HepG2 (cell line): ENCODE measurements around the gene CTNNA1. TPM values are rescaled to one million over a fixed set of nuclear protein-coding genes. Genes with fewer than 3 reads are reported as not detected.

ENCODE experiments used
- HNF4A ChIP-seq: sonication (generic); formaldehyde crosslinking; IDR thresholded peaks from 2 replicates; pipeline ENCODE4 v1.4.0; 2020; ENCODE audit warnings: missing genetic modification reagents
- SATB2 ChIP-seq: sonication (generic); formaldehyde crosslinking; IDR thresholded peaks from 2 replicates; pipeline ENCODE4 v1.5.0; 2020; ENCODE audit warnings: missing genetic modification reagents
- ZNF143 ChIP-seq: sonication (generic); formaldehyde crosslinking; IDR thresholded peaks from 2 replicates; pipeline ENCODE4 v1.4.0; 2020; ENCODE audit warnings: missing genetic modification reagents
- ZNF407 ChIP-seq: sonication (generic); formaldehyde crosslinking; IDR thresholded peaks from one replicate; pipeline ENCODE4 v1.5.1; 2020; ENCODE audit warnings: mild to moderate bottlenecking, missing genetic modification reagents; ENCODE audit errors: not compliant biosample characterization
- ZNF792 ChIP-seq: IDR thresholded peaks from 2 replicates; pipeline ENCODE4 v1.6.1; 2016
- polyA plus RNA-seq, 8 experiments: library from polyadenylated mRNA; depleted of rRNA in 3 of 8; stranded (reverse) in 7 of 8; unstranded in 1 of 8; fragments of >200 nt; fragmentation: Illumina TruSeq in 4 of 8; extraction: Trizol in 4 of 8; gene quantifications; 2 replicates each; pipeline versions ENCODE4 v1.2.1 to v1.2.3, GENCODE V29; 2011 to 2016; ENCODE audit warnings: low read depth in 4 of 8, missing spikeins in 1 of 8, mixed read lengths in 1 of 8; ENCODE audit not compliant: insufficient read depth in 1 of 8
- total RNA-seq, 5 experiments: library from RNA; depleted of rRNA; stranded (reverse); fragments of >200 nt; fragmentation: Illumina TruSeq; extraction: Trizol; gene quantifications; 2 replicates each; pipeline ENCODE4 v1.2.3, GENCODE V29; 2016; ENCODE audit warnings: low read depth in 1 of 5

Gene CTNNA1
- total and polyA plus RNA-seq, 2 of the 13 experiments (the other 11 are each of a cell fraction or from before 2014, with no cell fraction given): 66.8 to 162 TPM

DNA sequence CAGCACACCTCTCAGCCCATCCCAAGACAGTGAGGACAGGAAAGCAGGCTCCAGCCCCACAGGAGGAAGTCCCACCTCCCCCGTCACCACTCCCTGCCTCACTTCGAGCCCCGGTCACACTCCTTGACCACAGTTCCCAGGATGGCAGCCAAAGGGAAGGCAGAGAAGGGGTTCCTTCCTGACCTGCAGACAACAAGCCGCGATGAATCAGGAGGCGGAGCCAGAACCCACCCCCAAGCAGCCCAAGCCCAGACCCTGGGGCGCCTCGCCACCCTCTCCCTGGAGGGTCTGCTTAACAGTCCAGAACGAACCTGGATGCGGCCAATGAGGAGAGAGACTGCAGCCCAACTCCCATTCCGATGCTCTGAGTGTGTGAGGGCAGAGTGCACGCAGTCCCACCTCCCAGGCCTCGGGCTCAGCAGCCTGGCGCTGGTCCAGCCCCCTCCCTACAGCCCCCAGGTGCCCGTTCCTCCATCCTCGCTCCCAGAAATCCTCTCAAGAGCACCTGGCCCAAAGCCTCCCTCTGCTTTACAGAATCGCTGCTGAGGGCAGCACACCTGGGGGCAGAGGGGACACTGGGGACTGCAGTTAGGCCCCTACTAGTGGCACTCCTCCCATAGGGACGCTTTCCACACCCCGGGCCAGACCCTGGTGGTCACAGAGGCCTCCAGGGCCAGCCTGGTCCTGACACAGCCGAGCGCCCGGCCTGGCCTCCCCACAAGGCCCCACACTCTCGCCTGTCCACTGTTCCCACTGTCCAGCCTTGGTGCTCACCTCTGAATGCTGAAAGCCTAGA is 191.5 kb downstream of the CTNNA1 start (continued):
- TF ChIP-seq ZNF407 (CRISPR knock-in tag) (no peak), SATB2 (CRISPR knock-in tag) (no peak), HNF4A (no peak), ZNF143 (CRISPR knock-in tag) (no peak), ZNF792 (no peak)
